ENCODE measurements around the gene DACH1. TPM values are rescaled to one million over a fixed set of nuclear protein-coding genes. Genes with fewer than 3 reads are reported as not detected.
A peak's percentile ranks its signal among the peaks of the same experiment; 100 is the strongest.

DACH1 gene
- total RNA-seq = 24.0 and 28.3 TPM in 2 replicates
- polyA plus RNA-seq = 8.3 and 8.6 TPM in 2 replicates
- polyA plus RNA-seq (2011; cell fraction: cytosol; rRNA removed) = 5.9 and 6.4 TPM in 2 replicates
- polyA plus RNA-seq (2011; cell fraction: nucleus; rRNA removed) = 11.7 and 13.7 TPM in 2 replicates
- polyA plus RNA-seq (2012) = 3.0 and 3.5 TPM in 2 replicates
- 27.3 and 27.8 TPM in 2 replicates for polyA minus RNA-seq
- polyA minus RNA-seq (2011; cell fraction: cytosol; rRNA and poly(A)+ RNA removed) = not detected
- 48.8 and 64.5 TPM in 2 replicates for polyA minus RNA-seq (2011; cell fraction: nucleus; rRNA and poly(A)+ RNA removed)
- percentile 92 among the genes with signal in this experiment for Bru-seq, nascent RNA
- percentile 53 among the genes with signal in this experiment for BruChase-seq, experiment 1, labeled RNA remaining after a 6-hour chase
- BruChase-seq, experiment 2, labeled RNA remaining after a 2-hour chase = percentile 68 among the genes with signal in this experiment
- long read RNA-seq, full-length matches to known transcripts = 16 of 32 reads
- long read RNA-seq, partial matches to known transcripts = 8 of 32 reads
- long read RNA-seq, other reads (novel, unspliced or antisense) = 8 of 32 reads

DNA sequence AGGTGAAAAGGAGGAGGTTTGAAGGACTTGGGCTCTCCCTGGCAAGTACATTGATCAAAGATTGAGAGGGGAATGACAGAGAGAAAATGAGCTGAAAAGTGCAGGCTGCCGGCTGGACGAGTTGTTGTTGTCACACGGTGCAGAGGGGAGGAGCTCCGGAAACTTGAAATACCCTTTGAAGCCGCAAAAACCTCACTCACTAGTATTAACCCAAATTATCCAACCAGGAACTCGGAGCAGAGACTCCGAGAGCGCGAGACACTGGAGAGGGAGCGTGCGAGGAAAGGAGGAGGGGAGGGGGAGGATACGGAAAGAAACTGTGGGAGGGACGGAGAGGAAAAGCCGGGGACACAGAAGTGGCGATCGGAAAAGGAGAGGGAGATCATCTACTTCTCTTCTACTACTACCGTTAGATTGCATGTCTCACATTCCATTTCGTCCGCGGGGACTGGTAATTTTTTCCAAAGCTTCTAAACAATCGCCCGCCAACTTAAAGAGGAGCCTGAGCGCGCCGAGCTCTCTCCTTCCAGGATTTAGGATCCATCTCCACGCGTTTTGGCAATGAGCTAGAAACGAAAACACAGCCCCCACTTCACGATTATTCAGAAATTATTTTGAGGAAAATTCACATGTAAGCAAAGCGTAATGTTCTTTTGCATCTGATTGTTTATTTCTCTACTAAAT lies at the start of gene DACH1:
TSS of gene DACH1 (minus strand) at position 74 of the 684 bp plus-strand sequence.
- peak within 1 kb of the TSS; percentile 48 for H3K27ac ChIP-seq (ENCODE audit: insufficient read depth, low read depth, low read length)
- no peaks in the 10 kb centered on the region for H3K36me3 ChIP-seq (ENCODE audit: control insufficient read depth in 2 of 2, extremely low read depth in 1 of 2, insufficient read depth in 2 of 2, low read length in 2 of 2)
- H4K20me1 ChIP-seq (replicated peaks; ENCODE audit: control insufficient read depth, extremely low read depth, insufficient read depth, low read length) = no peaks in the 10 kb centered on the region
- H3K4me2 ChIP-seq (ENCODE audit: insufficient read depth, low read length) = peak within 1 kb of the TSS; percentile 92
- peak within 1 kb of the TSS; percentile 75 to 98 (median 95) for H3K4me3 ChIP-seq (replicated peaks in 1 of 3; ENCODE audit: insufficient read depth in 1 of 3, low read depth in 1 of 3, low read length in 3 of 3)
- POLR2A ChIA-PET = no interaction called here
- H3K9ac ChIP-seq (replicated peaks; ENCODE audit: extremely low read depth, insufficient read depth, low read length) = peak within 1 kb of the TSS; percentile 76
- intact Hi-C loops (cut with micrococcal nuclease) (loop anchor here (1.0 to 10.0 kb wide), 11 partner anchors 76 to 1242 kb away; no protein-coding TSS in a partner anchor), dilution Hi-C loops (cut with MboI; ENCODE audit: extremely low pct_ligation_motif_present, low sequenced_read_pairs) (no loop called here)
- no peak for TF ChIP-seq JUN (IDR thresholded peaks at IDR 0.05; ENCODE audit: borderline replicate concordance, insufficient read depth, insufficient read length, low read depth)
- TF ChIP-seq POLR2A (IDR thresholded peaks at IDR 0.05; ENCODE audit: low read depth, low read length) = peak; percentile 20
- CTCF ChIA-PET = interaction anchor here (0.9 to 4.9 kb wide), 8 partner anchors 9 to 907 kb away, joined by 3 to 25 read pairs (median 4); no protein-coding TSS in a partner anchor
- H3K79me2 ChIP-seq (ENCODE audit: control insufficient read depth, insufficient read depth, low read length) = no peaks in the 10 kb centered on the region
- DNase-seq (ENCODE audit: low read depth, low spot score) = peak; percentile 93
- peaks cover 0 to 4% of the 10 kb centered on the region in 2 experiments for H3K27me3 ChIP-seq (ENCODE audit: control insufficient read depth in 2 of 2, insufficient read depth in 2 of 2, low read length in 2 of 2)
- BruUV-seq (replicated peaks) = no TSS peak
- H3K9me3 ChIP-seq (replicated peaks; ENCODE audit: control insufficient read depth, insufficient read depth, low read length) = no peaks in the 10 kb centered on the region
- peak; percentile 94 for FAIRE-seq
- peaks cover 3% of the 10 kb centered on the region for H3K4me1 ChIP-seq (ENCODE audit: control insufficient read depth, extremely low read depth, insufficient read depth, low read length)
- no peaks in the 10 kb centered on the region for H3K9me1 ChIP-seq (replicated peaks; ENCODE audit: control insufficient read depth, extremely low read depth, insufficient read depth, low read length)
- peak within 1 kb of the TSS; percentile 97 for H2AFZ ChIP-seq (ENCODE audit: low read depth, low read length)

- Histone ChIP-seq H3K36me3 (ENCODE audit: control insufficient read depth in 2 of 2, extremely low read depth in 1 of 2, insufficient read depth in 2 of 2, low read length in 2 of 2) (no peaks in the 10 kb centered on the region), H3K9me3 (replicated peaks; ENCODE audit: control insufficient read depth, insufficient read depth, low read length) (no peaks in the 10 kb centered on the region), H2AFZ (ENCODE audit: low read depth, low read length) (no peak overlapping the region), H3K4me2 (ENCODE audit: insufficient read depth, low read length) (no peak overlapping the region), H3K4me3 (replicated peaks in 1 of 3; ENCODE audit: insufficient read depth in 1 of 3, low read depth in 1 of 3, low read length in 3 of 3) (no peak overlapping the region), H3K4me1 (ENCODE audit: control insufficient read depth, extremely low read depth, insufficient read depth, low read length) (no peaks in the 10 kb centered on the region), H3K27ac (ENCODE audit: insufficient read depth, low read depth, low read length) (no peak overlapping the region), H3K9me1 (replicated peaks; ENCODE audit: control insufficient read depth, extremely low read depth, insufficient read depth, low read length) (no peaks in the 10 kb centered on the region), H4K20me1 (replicated peaks; ENCODE audit: control insufficient read depth, extremely low read depth, insufficient read depth, low read length) (no peaks in the 10 kb centered on the region), H3K9ac (replicated peaks; ENCODE audit: extremely low read depth, insufficient read depth, low read length) (no peak overlapping the region), H3K79me2 (ENCODE audit: control insufficient read depth, insufficient read depth, low read length) (no peaks in the 10 kb centered on the region), H3K27me3 (ENCODE audit: control insufficient read depth in 2 of 2, insufficient read depth in 2 of 2, low read length in 2 of 2) (no peaks in the 10 kb centered on the region)
- FAIRE-seq (no peak), DNase-seq (ENCODE audit: low read depth, low spot score) (no peak)
- intact Hi-C loops (cut with micrococcal nuclease) = no loop called here
- dilution Hi-C loops (cut with MboI; ENCODE audit: extremely low pct_ligation_motif_present, low sequenced_read_pairs) = no loop called here
- TF ChIP-seq FOS (IDR thresholded peaks at IDR 0.05; ENCODE audit: borderline replicate concordance, insufficient read depth, low read length) (no peak), MYC (IDR thresholded peaks at IDR 0.05; ENCODE audit: low read depth, low read length) (no peak), GATA2 (IDR thresholded peaks at IDR 0.05; ENCODE audit: insufficient read depth, insufficient read length, low read depth, low read length) (no peak), POLR2A (IDR thresholded peaks at IDR 0.05; ENCODE audit: low read depth, low read length) (no peak), POLR2AphosphoS5 (IDR thresholded peaks at IDR 0.05; ENCODE audit: insufficient read depth, low read depth, low read length) (no peak), JUN (IDR thresholded peaks at IDR 0.05; ENCODE audit: borderline replicate concordance, insufficient read depth, insufficient read length, low read depth) (no peak), CTCF (IDR thresholded peaks at IDR 0.05; ENCODE audit: extremely low read depth in 1 of 2, insufficient read depth in 1 of 2, low read depth in 1 of 2, low read length in 2 of 2) (no peak)
- TF ChIP-seq, protein P1, sequence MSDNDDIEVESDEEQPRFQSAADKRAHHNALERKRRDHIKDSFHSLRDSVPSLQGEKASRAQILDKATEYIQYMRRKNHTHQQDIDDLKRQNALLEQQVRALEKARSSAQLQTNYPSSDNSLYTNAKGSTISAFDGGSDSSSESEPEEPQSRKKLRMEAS (IDR thresholded peaks at IDR 0.05; ENCODE audit: insufficient read depth, insufficient read length) = no peak
- ChIA-PET CTCF (no interaction called here), POLR2A (no interaction called here)
- BruUV-seq (replicated peaks) = no TSS peak
Measured at GRCh38 chr13:71913717-71914116, 46.7 kb upstream of the DACH1 start.

Data from endothelial cell of umbilical vein (primary cell).